Bronchial epithelial cell (primary cell): ENCODE measurements around the gene EMX2. TPM values are rescaled to one million over a fixed set of nuclear protein-coding genes. Genes with fewer than 3 reads are reported as not detected.

Experiments used
- DNase-seq: peaks from one replicate; pipeline ENCODE4 v3.0.0-alpha.2; 2010; ENCODE audit warnings: low read depth
- FAIRE-seq: peaks from 2 replicates; lab custom pipeline; 2011; peaks lifted over from hg19 to GRCh38; lab: Jason Lieb, UNC
- H3K27me3 ChIP-seq: 2 replicates; pipeline ENCODE4 v1.5.1; 2011; ENCODE audit warnings: low read length; ENCODE audit not compliant: control insufficient read depth, insufficient read depth
- H3K36me3 ChIP-seq: 2 replicates; pipeline ENCODE4 v1.5.1; 2011; ENCODE audit warnings: low read length; ENCODE audit not compliant: control insufficient read depth, insufficient read depth
- H3K4me3 ChIP-seq: 2 replicates; pipeline ENCODE4 v1.5.1; 2011; ENCODE audit warnings: mild to moderate bottlenecking, low read depth, low read length, control low read depth
- total RNA-seq: library from RNA; depleted of rRNA; stranded (reverse); fragments of >200 nt; gene quantifications from 2 replicates; pipeline ENCODE4 v1.2.1, GENCODE V29; 2014
- TF ChIP-seq, protein P1 (sequence below): IDR thresholded peaks from 2 replicates; pipeline ENCODE4 v1.5.1; 2011; ENCODE audit warnings: mild to moderate bottlenecking, moderate library complexity, low read length, control low read depth, inconsistent platforms; ENCODE audit not compliant: insufficient read depth, severe bottlenecking

The EMX2 gene
- total RNA-seq, 1 donor from 2014 or later, result not detected

DNA sequence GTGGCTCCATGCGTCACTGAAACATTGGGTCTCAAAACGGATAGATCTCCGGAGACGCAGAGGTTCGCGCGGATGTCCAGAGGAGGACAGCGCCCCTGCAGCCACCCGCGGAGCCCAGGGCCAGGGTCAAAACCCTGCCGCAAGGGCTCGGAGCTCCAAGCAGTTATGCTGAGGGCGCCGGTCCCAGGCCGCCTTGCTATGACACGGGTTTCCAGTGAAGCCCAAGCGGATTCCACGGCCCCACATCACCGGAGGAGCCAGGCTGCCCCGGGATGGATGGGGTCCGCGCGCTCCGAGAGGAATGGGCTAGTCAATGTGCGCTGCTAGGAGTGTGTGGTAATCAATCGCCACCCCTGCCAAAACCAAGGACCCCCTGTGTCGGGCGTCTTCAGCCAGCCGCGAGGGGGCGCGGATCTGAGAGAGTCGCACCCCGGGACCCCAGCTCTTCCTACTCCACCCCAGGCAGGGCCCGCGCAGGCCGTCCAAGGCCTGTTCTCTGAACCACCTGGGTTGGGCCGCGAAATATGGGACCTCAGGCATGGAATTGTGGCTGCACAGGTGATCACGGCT is 5.6 kb upstream of the EMX2 start:
- DNase-seq (no peak), FAIRE-seq (no peak)
- Histone ChIP-seq H3K4me3 (no peak overlapping the region), H3K36me3 (no peaks in the 10 kb centered on the region), H3K27me3 (peaks cover 83% of the 10 kb centered on the region)
- TF ChIP-seq, protein P1, sequence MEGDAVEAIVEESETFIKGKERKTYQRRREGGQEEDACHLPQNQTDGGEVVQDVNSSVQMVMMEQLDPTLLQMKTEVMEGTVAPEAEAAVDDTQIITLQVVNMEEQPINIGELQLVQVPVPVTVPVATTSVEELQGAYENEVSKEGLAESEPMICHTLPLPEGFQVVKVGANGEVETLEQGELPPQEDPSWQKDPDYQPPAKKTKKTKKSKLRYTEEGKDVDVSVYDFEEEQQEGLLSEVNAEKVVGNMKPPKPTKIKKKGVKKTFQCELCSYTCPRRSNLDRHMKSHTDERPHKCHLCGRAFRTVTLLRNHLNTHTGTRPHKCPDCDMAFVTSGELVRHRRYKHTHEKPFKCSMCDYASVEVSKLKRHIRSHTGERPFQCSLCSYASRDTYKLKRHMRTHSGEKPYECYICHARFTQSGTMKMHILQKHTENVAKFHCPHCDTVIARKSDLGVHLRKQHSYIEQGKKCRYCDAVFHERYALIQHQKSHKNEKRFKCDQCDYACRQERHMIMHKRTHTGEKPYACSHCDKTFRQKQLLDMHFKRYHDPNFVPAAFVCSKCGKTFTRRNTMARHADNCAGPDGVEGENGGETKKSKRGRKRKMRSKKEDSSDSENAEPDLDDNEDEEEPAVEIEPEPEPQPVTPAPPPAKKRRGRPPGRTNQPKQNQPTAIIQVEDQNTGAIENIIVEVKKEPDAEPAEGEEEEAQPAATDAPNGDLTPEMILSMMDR, result no peak

DNA sequence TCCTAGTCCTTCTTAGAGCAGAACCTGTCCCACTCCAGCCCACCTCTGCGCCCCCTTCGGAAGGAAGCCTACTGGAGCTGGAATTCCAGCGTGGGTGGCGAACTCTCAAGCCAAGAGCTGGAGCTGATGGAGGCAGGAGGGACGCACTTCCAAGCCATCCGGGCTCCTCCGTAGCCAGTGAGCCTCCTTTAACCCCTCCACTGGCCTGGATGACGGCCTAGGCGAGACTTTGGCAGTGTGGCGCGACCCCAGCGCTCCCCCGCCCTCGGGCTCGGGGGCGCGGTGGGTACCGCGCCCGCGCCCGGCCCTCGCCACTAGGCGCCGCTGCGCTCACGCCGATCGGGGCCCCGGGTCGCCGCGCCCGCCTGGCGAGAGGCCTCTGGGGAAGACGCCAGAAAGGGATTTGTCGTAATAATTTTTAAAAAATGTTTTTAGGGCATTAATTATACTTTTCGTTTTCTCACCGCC is 5.1 kb upstream of the EMX2 start:
- FAIRE-seq (no peak), DNase-seq (no peak)
- H3K4me3 ChIP-seq, result no peak overlapping the region
- H3K27me3 ChIP-seq, result peaks cover 80% of the 10 kb centered on the region
- no peaks in the 10 kb centered on the region for H3K36me3 ChIP-seq
- TF ChIP-seq, protein P1, result peak; percentile 58

- DNase-seq (peak; percentile 21), FAIRE-seq (no peak)
- H3K36me3 ChIP-seq, result no peaks in the 10 kb centered on the region
- H3K27me3 ChIP-seq, result peaks cover 80% of the 10 kb centered on the region
- H3K4me3 ChIP-seq, result no peak overlapping the region
- TF ChIP-seq, protein P1, result no peak
Measured at GRCh38 chr10:117537904-117538524, 4.5 kb upstream of the EMX2 start.

DNA sequence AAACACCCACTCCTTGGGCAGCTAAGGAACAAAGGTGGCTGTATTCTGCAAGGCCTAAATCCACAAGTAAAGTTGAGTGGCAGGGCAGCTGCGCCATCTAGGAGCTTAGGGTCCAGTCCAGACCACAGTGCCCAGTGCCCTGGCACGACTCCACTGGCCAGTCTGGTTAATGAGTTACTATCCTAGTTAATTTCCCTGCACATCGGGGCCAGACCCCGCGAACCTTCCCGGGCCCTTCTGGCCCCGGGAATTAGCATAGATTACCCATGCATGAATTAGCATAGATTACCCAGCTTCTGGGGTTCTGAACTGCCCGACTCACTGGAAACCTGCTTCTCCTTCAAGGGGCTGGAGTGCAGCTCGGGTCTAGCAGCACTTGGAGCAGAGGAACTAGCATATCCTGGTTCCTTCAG is 3.2 kb upstream of the EMX2 start:
- FAIRE-seq, result no peak
- peaks cover 81% of the 10 kb centered on the region for H3K27me3 ChIP-seq
- H3K36me3 ChIP-seq, result no peaks in the 10 kb centered on the region
- TF ChIP-seq, protein P1, result no peak
- H3K4me3 ChIP-seq, result no peak overlapping the region
- no peak for DNase-seq

DNA sequence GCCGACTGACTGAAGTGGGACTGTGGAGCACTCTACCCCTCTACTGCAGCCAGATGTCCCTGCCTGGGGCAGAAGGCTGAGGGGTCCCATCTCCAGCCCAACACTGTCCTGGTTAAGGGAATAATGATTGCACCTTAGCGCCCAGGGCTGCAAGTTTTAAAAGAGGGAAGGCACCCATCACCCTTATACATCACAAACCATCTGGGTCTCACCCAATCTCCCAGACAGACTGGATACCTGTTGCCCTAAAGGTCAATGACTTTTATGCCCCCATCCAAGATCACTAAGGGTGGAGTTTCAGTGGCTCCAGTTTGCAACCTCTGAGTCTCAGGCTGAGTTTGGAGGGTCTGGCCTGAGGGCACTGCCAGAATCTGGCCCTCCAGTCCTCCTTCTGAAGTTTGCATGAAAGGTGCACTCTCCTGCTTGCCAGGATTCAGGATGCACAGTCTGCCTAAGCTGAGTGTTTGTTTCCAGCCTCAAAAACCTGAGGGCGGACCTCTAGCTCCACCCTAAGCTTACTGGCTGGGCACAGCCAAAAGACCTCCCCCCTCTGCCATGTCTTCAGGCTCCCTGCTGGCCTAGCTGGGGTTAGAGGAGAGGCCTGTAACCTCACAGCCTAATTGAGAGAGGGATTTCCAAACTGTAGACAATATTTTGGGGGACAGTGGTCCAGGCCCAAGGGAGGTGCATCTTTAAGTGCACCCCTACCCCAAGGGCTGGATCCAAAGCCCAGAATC is 2.5 kb upstream of the EMX2 start:
- DNase-seq (no peak), FAIRE-seq (no peak)
- no peaks in the 10 kb centered on the region for H3K36me3 ChIP-seq
- TF ChIP-seq, protein P1, result no peak
- peaks cover 80% of the 10 kb centered on the region for H3K27me3 ChIP-seq
- no peak overlapping the region for H3K4me3 ChIP-seq
